GM18499 (cell line): ENCODE measurements around the gene GGT5.
"Not testable (repeated sequence)": the region's sequence is repeated elsewhere in the genome, so short reads cannot be mapped to it uniquely, and the experiment has no call there.

Experiments
- ATAC-seq: cut with Tn5 transposase; IDR thresholded peaks from one replicate; pipeline ENCODE4 v1.9.1; 2021; ENCODE audit warnings: moderate number of reproducible peaks; ENCODE audit not compliant: insufficient read depth, unreplicated experiment

Gene GGT5

GRCh38 chr22:24207264-24208011 lies 37.4 kb downstream of the GGT5 start:
- no peak for ATAC-seq

DNA sequence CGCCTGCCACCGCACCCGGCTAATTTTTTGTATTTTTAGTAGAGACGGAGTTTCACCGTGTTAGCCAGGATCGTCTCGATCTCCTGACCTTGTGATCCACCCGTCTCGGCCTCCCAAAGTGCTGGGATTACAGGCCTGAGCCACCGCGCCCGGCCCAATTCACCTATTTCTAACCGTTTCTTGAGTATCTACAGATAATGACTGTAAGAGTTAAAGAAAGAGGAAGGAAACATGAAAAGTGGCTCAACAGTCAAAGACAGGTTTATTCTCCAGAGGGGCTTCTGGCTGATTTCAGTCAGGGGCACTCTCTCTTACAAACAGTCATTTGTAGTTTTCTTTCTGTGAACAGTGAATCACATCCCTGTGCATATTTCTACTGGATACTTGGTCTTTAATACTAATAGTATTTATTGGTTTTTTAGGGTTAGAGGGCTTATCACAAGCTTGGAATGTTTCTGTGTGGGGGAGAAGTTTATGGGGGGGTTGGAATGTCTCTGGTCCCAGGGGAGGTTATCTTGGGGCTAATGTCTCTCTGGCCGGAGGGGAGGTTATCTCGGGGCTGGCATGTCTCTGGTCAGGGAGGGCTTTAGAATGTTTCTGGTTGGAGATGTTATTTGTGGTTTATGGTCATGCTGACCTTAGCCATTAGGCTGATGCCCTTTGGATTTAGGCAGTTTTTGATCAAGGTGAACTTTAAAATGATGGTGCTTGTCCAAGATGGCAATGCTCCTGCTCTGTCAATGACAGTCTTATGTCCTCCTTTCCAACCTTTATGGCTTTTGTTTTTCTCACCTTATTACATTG lies 38.2 kb downstream of the GGT5 start:
- ATAC-seq: not testable (repeated sequence)

GRCh38 chr22:24205438-24206195 lies 39.3 kb downstream of the GGT5 start:
- no peak for ATAC-seq

DNA sequence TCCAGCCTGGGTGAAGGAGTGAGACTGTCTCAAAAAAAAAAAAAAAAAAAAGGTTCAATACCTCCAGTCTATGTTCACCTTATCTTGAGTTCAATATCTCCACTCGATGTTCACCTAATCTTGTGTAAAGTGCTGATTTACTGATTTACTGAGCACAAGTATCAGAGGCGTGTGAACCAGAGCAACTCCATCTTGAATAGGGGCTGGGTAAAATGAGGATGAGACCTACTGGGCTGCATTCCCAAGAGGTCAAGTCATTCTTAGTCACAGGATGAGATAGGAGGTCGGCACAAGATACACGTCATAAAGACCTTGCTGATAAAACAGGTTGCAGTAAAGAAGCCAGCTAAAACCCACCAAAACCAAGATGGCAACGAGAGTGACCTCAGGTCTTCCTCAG lies 41.0 kb downstream of the GGT5 start:
- not testable (repeated sequence) for ATAC-seq

DNA sequence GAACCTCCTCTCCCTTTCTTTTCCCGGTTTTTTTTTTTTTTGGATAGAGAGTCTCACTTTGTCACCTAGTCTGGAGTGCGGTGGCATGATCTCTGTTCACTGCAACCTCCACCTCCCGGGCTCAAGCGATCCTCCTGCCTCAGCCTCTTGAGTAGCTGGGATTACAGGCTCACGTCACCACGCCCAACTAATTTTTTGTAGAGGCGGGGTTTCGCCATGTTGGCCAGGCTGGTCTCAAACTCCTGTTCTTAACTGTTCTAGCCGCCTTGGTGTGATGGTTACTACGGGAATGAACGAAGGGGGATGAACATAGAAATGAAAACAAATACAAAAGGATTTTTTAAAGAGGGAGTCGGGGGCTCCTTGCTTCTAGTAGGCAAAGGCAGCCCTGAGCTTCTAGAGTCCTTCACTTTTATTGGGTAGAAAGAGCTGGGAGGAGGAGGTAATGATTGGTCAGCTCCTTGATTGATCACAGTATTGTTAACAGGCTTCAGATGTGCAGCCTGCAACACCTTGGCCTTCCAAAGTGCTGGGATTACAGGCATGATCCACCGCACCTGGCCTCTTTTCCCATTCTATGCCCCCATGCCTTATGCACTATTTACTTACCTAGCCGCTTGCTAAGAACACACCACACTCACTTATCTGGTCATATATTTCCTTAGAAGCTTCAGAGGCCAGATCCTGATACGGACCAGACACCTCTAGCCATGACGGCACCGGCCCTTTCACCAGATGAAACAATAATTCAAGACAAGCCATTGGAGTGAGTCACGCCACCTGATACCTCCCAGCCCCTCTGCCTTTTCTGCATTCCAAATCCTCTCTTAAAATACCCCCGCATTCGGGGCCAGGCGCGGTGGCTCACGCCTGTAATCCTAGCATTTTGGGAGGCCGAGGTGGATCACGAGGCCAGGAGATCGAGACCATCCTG lies 42.9 kb downstream of the GGT5 start:
- no peak for ATAC-seq

GRCh38 chr22:24200619-24201212 lies 44.2 kb downstream of the GGT5 start:
- ATAC-seq: no peak

DNA sequence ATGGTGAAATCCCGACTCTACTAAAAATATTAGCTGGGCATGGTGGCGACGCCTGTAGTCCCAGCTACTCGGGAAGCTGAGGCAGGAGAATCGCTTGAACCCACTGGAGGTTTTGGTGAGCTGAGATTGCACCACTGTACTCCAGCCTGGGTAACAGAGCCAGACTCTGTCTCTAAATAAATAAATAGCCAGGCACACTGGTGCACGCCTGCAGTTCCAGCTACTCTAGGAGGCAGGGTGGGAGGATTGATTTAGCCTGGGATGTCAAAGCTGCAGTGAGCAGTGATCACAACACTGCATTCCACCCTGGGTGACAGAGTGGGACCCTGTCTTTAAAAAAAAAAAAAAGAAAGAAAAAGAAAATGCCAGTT lies 46.2 kb downstream of the GGT5 start:
- ATAC-seq: no peak

DNA sequence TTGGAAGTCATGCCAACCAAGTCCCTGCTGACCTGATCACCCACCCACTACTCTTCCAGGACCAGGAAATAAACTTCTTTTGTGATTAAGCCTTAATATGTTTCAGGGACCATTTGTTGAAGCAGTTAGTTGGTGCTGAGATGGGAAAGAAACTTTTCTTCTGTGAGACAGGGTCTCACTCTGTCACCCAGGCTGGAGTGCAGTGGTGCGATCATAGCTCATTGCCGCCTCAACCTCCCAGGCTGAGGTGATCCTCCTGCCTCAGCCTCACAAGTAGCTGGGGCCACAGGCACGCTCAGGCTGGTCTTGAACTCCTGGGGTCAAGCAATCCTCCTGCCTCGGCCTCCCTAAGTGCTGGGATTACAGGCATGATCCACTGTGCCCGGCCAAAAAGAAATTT lies 53.0 kb downstream of the GGT5 start:
- no peak for ATAC-seq

DNA sequence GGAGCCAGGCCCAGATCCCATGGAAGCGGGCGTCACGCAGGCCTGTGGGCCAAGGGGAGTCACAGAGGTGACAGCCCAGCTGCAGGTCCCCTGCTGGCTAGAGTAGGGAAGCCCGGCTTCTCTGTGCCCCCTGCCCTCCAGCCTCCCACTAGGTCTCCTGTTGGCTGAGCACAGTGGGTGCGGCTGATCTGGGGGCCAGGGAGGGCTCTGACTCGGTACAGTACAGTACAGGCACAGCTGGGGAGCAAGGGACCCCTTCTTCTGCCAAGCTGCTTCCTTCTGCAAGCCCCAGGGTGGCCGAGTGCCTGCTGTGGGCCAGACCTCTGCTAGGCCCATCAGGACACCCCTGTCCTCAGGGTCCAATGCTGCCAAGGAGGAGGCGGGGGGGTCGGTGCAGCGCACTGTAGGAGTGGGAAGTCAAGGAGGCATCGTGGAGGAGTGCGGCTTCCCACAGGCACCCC lies 53.5 kb downstream of the GGT5 start:
- ATAC-seq: no peak

DNA sequence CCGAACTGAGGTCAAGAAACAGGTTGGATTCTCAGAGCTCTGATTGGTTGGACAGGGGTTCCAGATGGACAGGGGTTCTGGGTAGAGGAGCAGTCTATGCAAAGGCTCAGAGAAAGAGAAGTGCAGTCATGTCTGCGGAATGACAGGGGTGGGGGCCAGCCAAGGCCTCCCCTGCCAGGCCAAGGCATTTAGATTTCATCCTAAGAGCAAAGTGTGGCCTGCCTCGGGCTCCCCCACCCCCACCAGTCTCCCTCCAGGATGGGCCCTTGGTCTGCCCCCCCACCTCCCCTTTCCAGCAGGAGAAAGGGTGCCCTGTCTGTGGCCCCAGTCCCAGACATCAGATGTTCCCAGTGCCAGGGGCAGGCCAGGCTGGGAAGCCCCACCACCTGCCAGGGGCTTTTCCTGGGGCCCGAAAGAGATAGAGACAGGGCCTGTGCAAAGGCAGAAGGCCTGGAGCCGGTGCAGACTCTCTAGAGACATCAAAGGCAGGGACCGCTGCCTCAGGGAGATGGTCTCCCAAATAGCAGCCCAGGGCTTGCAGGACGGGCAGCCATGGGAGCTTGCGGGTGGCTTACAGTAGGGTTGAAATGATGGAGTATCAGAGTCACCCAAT lies 54.2 kb downstream of the GGT5 start:
- ATAC-seq: no peak

GRCh38 chr22:24190159-24190540 lies 54.7 kb downstream of the GGT5 start:
- no peak for ATAC-seq

DNA sequence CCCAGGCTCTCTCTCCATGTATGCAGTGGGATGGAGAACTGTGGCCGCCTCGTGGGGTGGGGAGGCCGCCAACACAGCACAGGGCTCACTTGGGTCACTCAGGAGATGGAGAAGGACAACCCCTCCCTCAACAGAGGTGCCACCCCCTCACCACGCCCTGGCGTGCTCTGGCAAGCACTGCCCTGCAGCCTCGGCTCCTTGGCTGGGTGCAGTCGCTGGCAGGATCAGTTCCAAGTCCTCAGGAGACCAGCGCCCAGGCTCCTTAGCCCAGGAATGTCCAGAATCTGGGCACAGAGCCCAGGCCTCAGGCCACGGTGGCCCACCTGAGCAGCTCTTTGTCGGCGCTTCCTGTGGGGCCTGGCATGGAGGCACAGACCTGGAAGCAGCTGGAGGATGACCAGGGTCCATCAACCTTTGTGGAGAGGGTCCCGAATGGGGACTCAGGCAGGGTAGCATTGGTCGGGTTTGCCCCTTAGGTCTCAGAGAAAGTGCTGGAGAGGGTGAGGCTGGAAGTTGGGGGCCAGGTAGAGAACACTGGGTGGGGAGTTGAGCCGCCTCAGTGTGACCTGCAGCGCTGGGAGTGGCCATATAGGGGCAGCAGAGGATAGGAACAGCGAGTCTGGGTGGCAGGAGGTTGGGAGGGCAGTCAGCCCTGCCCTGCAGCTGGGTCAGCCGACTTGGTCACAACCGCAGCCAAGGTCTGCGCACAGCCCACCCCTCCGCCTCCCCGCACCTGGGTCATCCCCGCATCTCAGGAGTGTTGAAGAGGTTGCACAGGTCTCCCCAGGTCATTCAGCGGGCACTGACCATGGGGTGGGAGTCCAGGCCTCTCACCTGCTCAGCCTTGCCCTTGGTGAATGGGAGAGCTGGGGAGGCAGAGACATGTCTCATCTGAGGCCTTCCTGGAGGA lies 55.4 kb downstream of the GGT5 start:
- ATAC-seq: no peak

- ATAC-seq: no peak
Measured at GRCh38 chr22:24188705-24189248, 56.1 kb downstream of the GGT5 start.

DNA sequence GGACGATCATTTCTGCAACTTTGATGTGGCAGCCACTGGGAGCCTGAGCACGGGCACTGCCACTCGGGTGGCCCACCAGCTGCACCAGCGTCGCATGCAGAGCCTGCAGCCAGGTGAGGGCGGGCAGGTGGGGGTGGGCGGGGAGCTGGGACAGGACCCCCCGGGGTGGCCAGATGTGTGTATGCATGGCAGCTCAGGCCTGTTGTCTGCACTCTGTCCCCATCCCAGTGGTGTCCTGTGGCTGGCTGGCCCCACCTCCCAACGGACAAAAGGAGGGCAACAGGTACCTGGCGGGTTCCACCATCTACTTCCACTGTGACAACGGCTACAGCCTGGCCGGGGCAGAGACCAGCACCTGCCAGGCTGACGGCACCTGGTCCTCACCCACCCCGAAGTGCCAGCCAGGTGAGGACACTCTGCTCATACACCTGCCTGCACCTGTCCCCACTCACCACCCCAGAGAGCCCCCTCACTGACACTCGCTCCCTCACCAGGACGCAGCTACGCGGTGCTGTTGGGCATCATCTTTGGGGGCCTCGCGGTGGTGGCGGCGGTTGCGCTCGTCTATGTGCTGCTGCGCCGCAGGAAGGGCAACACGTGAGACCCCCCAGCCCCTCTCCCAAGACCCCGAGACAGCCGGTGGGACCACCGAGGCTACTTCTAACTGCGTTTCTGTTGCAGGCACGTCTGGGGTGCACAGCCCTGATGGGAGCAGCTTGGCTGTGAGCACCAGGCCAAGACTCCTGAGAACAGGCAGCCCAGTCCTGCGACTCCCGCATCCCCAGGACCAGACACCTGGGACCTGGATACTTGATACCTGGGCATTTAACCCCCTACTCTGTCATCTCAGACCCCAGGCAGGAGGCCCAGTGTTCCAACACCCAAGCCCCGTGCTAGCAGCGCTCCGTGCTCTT lies 56.9 kb downstream of the GGT5 start:
- no peak for ATAC-seq

GRCh38 chr22:24186892-24187670 lies 57.8 kb downstream of the GGT5 start:
- no peak for ATAC-seq

DNA sequence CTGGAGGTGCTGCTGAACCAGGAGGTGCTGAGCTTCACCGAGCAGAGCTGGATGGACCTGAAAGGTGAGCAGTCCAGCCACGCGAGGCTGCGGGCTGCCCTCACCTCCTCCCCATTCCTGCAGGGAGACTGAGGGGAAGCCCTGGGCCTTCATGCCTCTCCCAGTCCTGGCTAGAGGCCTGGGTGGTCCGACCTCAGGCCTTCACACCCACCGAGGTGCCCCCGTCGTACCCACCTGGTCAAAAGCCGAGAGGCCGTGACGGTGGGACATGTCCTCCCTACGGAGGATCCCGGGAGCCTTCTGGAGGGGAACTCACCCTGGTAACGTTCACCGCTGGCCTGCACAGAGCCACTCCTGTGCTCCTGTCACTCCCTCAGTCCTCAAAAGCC lies 58.5 kb downstream of the GGT5 start:
- ATAC-seq: no peak
